Mammary epithelial cell (primary cell): ENCODE results near the gene COX4I2.

ENCODE experiments used
- EZH2 ChIP-seq: IDR thresholded peaks from 2 replicates; pipeline ENCODE4 v1.6.1; 2012; ENCODE audit warnings: low read length, inconsistent platforms, borderline replicate concordance
- TF ChIP-seq, protein P1 (sequence below), 2 donors: IDR thresholded peaks in 1 of 2; conservative IDR thresholded peaks in 1 of 2; 2 replicates each; pipeline ENCODE4 v1.5.1; 2011 to 2012; ENCODE audit warnings: inconsistent platforms in 2 of 2, low read length in 2 of 2, mild to moderate bottlenecking in 2 of 2, control low read depth in 1 of 2, low read depth in 1 of 2; ENCODE audit not compliant: insufficient read depth in 1 of 2; ENCODE audit errors: extremely low read depth in 1 of 2

DNA sequence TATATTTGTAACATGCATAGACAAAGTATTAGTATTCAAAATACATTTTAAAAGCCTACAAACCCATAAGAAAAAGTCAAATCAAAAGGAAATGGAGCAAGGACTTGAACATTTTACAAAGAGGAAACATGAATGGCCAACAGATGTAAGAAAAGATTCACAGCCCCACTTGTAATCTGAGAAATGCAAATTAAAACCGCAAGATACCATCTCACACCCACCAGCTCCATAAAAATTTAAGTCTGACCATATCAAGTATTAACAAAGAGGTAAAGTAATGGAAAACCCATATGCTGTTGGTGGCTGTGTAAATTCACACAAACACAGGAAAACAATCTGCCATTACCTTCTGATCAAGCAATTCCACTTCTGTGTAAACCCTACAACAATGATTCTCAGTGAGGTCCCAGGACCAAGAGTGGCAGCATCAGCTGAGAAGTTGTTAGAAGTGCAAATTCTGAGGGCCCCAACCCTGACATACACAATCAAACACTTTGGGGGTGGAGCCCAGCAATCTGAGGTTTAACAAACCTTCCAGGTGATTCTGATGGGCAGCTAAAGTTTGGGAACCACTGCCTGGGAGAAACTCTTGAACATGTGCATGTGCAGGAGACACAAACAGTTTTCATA lies 54.0 kb downstream of the COX4I2 start:
- TF ChIP-seq, protein P1, sequence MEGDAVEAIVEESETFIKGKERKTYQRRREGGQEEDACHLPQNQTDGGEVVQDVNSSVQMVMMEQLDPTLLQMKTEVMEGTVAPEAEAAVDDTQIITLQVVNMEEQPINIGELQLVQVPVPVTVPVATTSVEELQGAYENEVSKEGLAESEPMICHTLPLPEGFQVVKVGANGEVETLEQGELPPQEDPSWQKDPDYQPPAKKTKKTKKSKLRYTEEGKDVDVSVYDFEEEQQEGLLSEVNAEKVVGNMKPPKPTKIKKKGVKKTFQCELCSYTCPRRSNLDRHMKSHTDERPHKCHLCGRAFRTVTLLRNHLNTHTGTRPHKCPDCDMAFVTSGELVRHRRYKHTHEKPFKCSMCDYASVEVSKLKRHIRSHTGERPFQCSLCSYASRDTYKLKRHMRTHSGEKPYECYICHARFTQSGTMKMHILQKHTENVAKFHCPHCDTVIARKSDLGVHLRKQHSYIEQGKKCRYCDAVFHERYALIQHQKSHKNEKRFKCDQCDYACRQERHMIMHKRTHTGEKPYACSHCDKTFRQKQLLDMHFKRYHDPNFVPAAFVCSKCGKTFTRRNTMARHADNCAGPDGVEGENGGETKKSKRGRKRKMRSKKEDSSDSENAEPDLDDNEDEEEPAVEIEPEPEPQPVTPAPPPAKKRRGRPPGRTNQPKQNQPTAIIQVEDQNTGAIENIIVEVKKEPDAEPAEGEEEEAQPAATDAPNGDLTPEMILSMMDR (conservative IDR thresholded peaks at IDR 0.05 in 1 of 2, IDR thresholded peaks at IDR 0.05 in 1 of 2; ENCODE audit: extremely low read depth in 1 of 2, insufficient read depth in 1 of 2, low read depth in 1 of 2, low read length in 2 of 2): no peak
- TF ChIP-seq EZH2: no peak
